Large intestine (tissue), 3 donors: ENCODE measurements around the gene MKKS. TPM values are rescaled to one million over a fixed set of nuclear protein-coding genes. Genes with fewer than 3 reads are reported as not detected.

Experiments used
- DNase-seq, 2 donors: peaks; one replicate each; pipeline versions ENCODE4 v3.0.0 to v3.0.0-alpha.2; 2013
- H3K27ac ChIP-seq: one replicate; pipeline ENCODE4 v1.5.1; 2013; ENCODE audit warnings: low read length
- H3K27me3 ChIP-seq: 2 replicates; pipeline ENCODE4 v1.6.1; 2013; ENCODE audit warnings: low read length; ENCODE audit not compliant: control insufficient read depth, insufficient read depth
- H3K36me3 ChIP-seq: 2 replicates; pipeline ENCODE4 v1.6.1; 2013; ENCODE audit warnings: low read length; ENCODE audit not compliant: control insufficient read depth, insufficient read depth
- H3K4me1 ChIP-seq: one replicate; pipeline ENCODE4 v1.6.1; 2013; ENCODE audit warnings: low read length; ENCODE audit not compliant: control insufficient read depth, insufficient read depth
- H3K4me3 ChIP-seq: one replicate; pipeline ENCODE4 v1.5.1; 2013; ENCODE audit warnings: low read length
- H3K9me3 ChIP-seq: one replicate; pipeline ENCODE4 v1.6.1; 2013; ENCODE audit warnings: mild to moderate bottlenecking, low read depth, low read length, moderate library complexity; ENCODE audit not compliant: control insufficient read depth
- WGBS: methylation state at CpG from one replicate; pipeline ENCODE4 v1.1.5; 2013; ENCODE audit warnings: low lambda C conversion rate; ENCODE audit not compliant: insufficient coverage; 5-methylcytosine and 5-hydroxymethylcytosine counted together
- polyA plus RNA-seq: library from polyadenylated mRNA; unstranded; fragments of 120-200 nt; gene quantifications from one replicate; pipeline ENCODE4 v1.2.1, GENCODE V29; 2013

The MKKS gene
- polyA plus RNA-seq, 1 donor, result 24.1 TPM

DNA sequence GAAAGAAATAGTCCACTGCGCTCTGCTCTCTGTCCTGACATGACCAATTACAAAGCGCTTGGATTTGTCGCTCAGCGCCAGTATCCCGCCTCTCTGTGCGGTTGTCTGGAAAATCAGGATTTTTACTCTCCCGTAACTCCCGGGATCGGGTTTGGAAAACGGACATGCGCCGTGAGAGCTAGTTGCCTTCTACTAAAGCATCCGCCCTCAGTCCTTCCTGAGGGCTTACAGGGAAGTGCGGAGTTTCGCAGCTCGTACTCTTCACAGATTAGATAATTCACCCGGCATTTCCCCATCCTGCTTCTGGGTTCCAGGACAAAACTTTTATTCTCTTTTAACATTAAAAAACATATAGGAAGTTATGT lies 427 bp upstream of the MKKS start:
- Histone ChIP-seq H3K4me3 (peak overlapping the region; percentile 81), H3K36me3 (no peaks in the 10 kb centered on the region), H3K9me3 (no peaks in the 10 kb centered on the region), H3K4me1 (no peaks in the 10 kb centered on the region), H3K27me3 (no peaks in the 10 kb centered on the region), H3K27ac (peak overlapping the region; percentile 77)
- 0% methylated on average over 1 of the region's 17 CpGs for WGBS
- DNase-seq, result peak; percentile 98 to 99

DNA sequence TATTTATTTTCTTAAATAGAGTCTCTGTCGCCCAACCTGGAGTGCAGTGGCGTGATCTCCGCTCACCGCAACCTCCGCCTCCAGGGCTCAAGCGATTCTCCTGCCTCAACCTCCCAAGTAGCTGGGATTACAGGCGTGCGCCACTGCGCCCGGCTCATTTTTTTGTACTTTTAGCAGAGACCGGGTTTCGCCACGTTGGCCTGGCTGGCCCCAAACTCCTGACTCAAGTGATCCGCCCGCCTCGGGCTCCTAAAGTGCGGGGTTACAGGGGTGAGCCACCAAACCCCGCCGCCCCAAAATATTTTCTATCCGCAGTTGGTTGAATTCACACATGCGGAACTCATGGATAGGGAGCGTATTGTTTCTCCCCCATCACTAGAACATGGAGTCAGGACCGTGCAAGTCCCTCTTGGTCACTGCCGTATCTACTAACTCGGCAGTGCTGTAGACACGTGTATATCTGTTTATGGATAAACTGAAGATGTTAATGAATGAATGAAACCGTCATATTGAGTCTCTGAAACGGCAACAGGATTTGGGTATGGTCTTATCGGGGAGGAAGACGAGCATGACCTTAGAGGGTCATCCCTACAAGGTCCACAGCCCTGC lies 904 bp downstream of the MKKS start:
- Histone ChIP-seq H3K9me3 (no peaks in the 10 kb centered on the region), H3K36me3 (no peaks in the 10 kb centered on the region), H3K4me1 (peaks cover 5% of the 10 kb centered on the region), H3K27ac (peak overlapping the region; percentile 77), H3K27me3 (no peaks in the 10 kb centered on the region), H3K4me3 (peak overlapping the region; percentile 81)
- 100% methylated on average over 2 of the region's 30 CpGs for WGBS
- DNase-seq, result peak in 1 of 2 donors; percentile 11

DNA sequence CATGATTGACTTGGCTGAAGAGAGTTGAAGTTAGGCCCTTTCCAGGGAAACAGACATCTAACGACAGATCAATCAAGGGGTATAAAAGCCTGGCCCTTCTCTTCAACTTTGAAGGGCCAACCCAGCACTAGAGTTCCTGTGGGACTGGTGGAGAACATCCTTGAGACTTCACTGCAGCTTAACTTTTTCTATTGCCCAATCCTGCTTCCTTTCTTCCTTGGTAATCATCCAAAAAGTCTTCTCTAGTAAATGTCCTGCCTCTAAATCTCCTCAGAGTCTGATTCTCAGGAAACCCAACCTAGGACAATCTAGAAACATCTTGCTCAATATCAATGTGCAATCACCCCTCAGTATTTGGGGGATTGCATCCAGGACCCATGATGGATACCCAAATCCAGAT lies 1.9 kb downstream of the MKKS start:
- WGBS, result no CpG with 5 or more reads among the region's 1 CpG
- Histone ChIP-seq H3K36me3 (no peaks in the 10 kb centered on the region), H3K27me3 (no peaks in the 10 kb centered on the region), H3K4me3 (no peak overlapping the region), H3K4me1 (peaks cover 5% of the 10 kb centered on the region), H3K9me3 (no peaks in the 10 kb centered on the region), H3K27ac (no peak overlapping the region)
- DNase-seq, result no peak

DNA sequence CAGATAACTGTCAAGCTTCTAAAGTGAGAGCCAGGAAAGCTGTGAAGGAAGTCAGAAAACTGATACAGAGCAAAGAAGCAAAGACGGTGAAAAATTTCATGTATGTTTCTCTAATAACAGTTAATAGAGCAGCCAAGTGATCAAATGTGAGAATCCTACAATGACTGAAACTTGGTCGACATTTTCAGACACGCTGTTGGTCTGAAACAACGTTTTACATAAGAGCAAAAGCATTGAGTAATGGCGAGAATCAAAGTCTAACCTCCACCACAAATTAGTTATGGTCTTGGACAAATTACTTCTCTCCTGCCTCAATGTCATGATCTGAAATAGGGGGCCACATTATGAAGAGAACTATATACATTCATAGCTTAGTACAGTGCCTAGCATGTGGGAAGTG lies 3.3 kb downstream of the MKKS start:
- Histone ChIP-seq H3K4me1 (peaks cover 5% of the 10 kb centered on the region), H3K9me3 (no peaks in the 10 kb centered on the region), H3K27ac (no peak overlapping the region), H3K27me3 (no peaks in the 10 kb centered on the region), H3K36me3 (peaks cover 3% of the 10 kb centered on the region), H3K4me3 (no peak overlapping the region)
- DNase-seq, result no peak
- WGBS, result 100% methylated on average over 1 of the region's 5 CpGs

DNA sequence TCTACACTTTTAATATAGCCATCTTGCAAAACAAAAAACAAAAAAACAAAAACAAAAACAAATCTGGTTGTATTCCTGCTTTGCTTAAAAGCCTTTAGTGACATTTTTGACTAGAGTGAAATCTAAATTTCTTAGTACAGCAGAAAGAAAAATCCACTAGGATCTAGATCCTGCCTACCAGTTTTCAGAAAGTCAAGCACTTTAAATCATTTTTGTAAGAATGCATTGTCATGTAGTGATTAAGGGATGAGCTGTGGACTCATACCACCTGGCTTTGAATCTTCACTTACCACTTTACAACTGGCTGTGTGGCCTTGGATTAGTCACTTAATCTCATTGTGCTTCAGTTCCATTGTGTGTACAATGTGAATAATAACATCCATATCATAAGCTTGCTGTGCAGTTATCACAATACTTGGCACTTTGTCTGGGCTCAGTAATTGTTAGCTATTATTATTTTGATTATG lies 4.0 kb downstream of the MKKS start:
- no peak for DNase-seq
- H3K4me3 ChIP-seq, result no peak overlapping the region
- no peaks in the 10 kb centered on the region for H3K9me3 ChIP-seq
- H3K27me3 ChIP-seq, result no peaks in the 10 kb centered on the region
- H3K27ac ChIP-seq, result peak overlapping the region; percentile 24
- H3K4me1 ChIP-seq, result peaks cover 5% of the 10 kb centered on the region
- peaks cover 3% of the 10 kb centered on the region for H3K36me3 ChIP-seq

DNA sequence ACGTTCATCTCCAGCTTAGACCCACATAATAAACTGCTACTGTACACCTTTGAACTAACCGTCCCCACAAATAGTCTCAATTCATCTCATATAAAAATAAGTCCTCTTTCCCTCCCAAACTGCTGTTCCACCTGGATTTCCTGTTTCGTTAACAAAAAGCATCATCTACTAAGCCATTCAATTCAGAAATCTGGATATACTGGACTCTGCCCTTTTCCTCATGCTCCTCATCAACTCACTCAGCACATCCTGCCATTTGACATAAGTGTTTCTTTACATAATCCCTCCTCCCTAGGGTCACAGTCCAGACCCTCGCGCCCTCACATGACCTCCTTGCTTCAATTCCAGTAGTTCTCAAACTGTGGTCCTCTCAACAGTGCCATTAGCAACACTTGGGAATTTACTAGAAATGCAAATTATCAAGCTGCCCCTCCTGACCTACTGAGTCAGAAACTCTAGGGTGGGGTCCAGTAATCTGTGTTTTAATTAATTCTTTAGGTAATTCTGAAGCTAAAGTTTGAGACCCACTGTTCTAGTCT lies 4.5 kb downstream of the MKKS start:
- Histone ChIP-seq H3K36me3 (peaks cover 3% of the 10 kb centered on the region), H3K27me3 (no peaks in the 10 kb centered on the region), H3K9me3 (no peaks in the 10 kb centered on the region), H3K4me1 (peaks cover 5% of the 10 kb centered on the region), H3K27ac (peak overlapping the region; percentile 24), H3K4me3 (no peak overlapping the region)
- DNase-seq, result peak; percentile 76 to 91
- 17% methylated on average over 1 of the region's 5 CpGs for WGBS

DNA sequence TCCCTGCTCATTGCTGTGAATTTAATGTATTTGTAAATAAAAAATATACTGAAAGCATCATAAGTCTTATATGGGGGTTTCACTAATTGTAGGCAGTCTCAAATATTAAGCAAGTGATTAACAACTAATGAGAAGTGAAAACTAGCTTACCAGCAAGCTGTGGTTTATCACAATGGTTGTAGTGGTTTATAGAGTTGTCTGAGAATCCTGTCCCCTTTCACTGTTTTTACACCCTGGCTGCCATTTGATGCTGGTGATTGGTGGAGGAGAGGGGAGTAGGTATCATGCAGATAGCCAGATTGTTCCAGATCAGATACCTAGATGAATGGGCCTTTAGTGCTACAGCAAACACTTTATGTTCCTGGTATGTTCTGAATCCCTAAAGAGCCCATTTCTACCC lies 6.0 kb downstream of the MKKS start:
- peaks cover 3% of the 10 kb centered on the region for H3K36me3 ChIP-seq
- peaks cover 5% of the 10 kb centered on the region for H3K4me1 ChIP-seq
- no peaks in the 10 kb centered on the region for H3K9me3 ChIP-seq
- no peak for DNase-seq
- no peak overlapping the region for H3K4me3 ChIP-seq
- no peak overlapping the region for H3K27ac ChIP-seq
- H3K27me3 ChIP-seq, result no peaks in the 10 kb centered on the region

DNA sequence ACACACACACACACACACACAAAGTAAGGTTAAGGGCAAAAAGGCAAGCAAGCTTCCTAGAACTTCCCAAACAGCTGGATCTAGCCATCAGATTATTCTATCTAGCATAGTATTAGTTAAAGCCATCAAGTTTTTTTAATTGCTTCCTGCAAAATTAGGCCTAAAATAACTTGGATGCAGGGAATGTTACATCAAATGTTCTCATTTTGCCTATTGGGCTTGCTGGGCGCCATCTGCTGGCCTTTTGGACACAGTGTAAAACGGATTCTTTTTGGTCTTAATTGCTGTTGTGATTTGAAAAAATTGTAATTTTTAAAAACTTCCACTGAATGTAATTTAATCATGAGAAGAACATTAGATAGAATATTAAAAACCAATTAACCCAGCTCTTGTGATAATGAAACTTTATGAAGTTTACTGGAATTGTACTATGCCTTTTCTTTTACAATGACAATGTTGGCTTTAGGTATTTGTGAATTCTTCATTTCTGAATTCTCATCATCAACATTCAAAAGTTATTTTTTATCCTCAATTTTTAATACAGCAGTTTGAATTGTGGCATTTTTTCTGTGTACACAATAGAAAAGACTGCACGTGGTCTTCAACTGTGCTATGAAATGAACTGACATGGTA lies 6.8 kb downstream of the MKKS start:
- Histone ChIP-seq H3K9me3 (no peaks in the 10 kb centered on the region), H3K27me3 (no peaks in the 10 kb centered on the region), H3K36me3 (peaks cover 3% of the 10 kb centered on the region), H3K4me1 (peaks cover 5% of the 10 kb centered on the region), H3K27ac (no peak overlapping the region), H3K4me3 (no peak overlapping the region)
- WGBS, result 100% methylated on average over 1 of the region's 3 CpGs
- peak in 1 of 2 donors; percentile 28 for DNase-seq

DNA sequence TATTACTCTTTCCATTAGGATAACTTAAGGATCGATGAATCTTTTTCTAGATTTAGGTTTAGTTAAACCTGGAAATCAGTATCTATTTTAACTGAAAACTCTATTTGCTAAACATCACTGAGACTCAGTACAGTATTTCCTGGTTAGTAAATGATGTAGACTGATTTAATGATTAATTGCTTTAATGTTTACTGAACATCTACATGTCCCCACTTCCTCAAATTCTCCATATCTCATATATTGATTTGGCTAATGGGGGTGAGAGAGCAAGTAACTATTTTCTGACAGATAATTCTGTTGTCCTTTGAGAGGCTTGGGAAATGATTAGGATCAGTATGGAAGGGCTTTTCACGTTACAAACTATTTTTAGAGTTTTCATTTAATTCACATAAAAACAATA lies 10.3 kb downstream of the MKKS start:
- H3K4me1 ChIP-seq, result no peaks in the 10 kb centered on the region
- H3K36me3 ChIP-seq, result peaks cover 7% of the 10 kb centered on the region
- WGBS, result 68% methylated on average over 2 of the region's 2 CpGs
- no peaks in the 10 kb centered on the region for H3K27me3 ChIP-seq
- no peaks in the 10 kb centered on the region for H3K9me3 ChIP-seq
- no peak overlapping the region for H3K27ac ChIP-seq
- H3K4me3 ChIP-seq, result no peak overlapping the region
- no peak for DNase-seq

DNA sequence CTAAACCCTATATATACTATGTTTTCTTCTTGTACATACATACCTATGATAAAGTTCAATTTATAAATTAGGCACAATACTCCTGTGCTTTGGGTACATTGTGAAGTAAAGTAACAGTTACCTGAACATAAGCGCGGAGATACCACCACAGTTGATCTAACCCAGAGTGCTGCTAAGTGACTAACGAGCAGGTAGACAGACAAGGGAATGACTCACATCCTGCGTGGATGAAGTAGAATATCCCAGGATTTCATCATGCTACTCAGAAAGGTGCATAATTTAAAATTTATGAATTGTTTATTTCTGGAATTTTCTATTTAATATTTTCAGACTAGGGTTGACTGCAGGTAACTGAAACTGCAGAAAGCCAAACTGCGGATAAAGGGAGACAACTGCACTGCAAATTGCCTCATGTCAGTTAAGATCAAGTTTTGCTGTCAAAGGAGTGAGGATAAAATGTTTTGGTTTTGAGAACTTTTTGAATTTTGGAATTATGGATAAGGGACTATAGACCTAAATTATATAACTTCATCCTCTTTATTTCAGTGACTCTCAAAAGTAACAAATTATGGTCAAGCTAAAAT lies 14.4 kb downstream of the MKKS start:
- DNase-seq, result no peak
- 100% methylated on average over 2 of the region's 5 CpGs for WGBS
- H3K9me3 ChIP-seq, result no peaks in the 10 kb centered on the region
- peaks cover 11% of the 10 kb centered on the region for H3K36me3 ChIP-seq
- H3K27ac ChIP-seq, result no peak overlapping the region
- no peak overlapping the region for H3K4me3 ChIP-seq
- no peaks in the 10 kb centered on the region for H3K27me3 ChIP-seq
- no peaks in the 10 kb centered on the region for H3K4me1 ChIP-seq
